ENCODE measurements around the gene TGM1. TPM values are rescaled to one million over a fixed set of nuclear protein-coding genes. Genes with fewer than 3 reads are reported as not detected.

TGM1 gene
- total RNA-seq, 1 donor from 2014 or later, result 1,652 TPM

DNA sequence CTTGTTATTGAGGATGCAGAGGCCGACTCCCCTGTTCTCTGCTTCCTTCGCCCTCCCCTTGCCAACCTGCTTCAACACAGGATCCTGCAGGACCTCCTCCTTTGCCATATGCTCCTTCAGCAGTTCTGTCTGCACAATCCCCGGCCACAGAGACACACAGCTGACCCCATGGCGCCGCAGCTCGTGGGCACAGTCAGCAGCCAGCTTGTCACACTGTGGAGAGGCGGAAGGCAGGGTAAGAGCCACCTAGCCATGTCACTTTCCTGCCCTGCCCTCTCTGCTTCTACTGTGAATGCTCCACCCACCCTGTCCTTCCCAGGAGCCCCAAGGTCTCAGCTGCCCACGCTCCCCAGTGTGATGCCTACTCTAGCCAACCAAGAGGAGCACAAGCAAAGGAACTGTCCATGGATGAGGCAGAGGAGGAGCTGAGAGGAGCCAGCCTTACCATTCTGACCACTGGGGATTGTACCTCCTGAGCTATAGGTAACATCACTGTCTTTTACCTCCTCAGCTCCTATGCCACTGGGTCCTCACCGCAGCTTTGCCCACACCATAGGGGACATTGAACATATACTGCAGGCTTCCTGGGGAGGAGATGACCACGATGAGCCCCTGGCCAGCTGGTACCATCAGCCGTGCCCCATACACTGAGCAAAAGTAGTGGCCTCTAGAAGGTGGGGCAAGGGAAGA, 29.3 kb upstream of the TGM1 start:
- no peak for ATAC-seq

DNA sequence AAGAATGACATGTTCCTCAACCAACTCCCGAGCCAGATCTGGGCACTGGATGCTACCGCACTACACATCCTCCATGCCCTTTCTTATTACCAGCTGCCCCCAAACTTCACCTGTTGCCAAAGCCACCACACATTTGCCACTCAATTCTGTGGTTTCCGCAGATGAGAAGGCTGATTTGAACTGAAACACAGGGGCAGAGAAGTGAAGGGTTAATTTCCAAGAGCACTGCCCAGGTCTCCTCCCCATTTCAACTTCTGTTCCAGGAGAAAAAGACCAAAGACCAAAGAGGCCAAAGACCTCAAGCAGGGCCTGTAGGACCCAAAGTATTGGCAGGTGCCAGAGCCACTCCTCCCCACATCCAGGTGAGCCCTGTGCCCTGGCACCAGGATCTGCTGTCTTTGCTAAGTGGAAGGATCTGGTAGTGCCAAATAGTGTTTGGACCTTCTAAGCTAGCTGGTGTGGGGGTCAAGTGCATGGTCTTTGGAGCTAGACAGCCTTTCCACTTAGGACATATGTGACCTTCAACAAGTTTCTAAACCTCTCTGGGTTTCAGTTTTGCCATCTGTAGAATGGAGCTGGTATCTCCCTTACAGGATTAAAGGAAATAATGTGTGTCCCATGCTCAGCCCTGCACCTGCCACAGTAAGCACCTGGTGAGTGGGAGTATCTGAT, 28.6 kb upstream of the TGM1 start:
- no peak for ATAC-seq

DNA sequence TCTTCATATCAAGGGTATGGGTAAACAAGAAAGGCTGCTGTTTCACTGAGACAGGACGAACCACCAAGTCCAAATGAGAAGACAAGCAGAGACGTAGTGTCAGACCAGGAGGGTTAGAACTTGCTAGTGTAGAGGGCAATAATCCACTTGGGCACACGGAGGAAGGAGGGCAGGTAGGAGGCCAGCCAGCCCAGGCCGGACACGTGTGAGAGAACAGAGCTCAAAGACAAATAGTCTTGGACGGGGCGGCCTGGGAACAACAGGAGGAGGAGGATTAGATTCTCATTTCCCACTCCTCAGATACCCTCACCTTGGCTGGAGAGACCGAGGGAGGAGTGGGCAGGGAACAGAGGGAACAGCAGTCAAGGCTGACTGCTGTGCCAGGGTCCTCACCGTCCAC, 27.8 kb upstream of the TGM1 start:
- no peak for ATAC-seq

DNA sequence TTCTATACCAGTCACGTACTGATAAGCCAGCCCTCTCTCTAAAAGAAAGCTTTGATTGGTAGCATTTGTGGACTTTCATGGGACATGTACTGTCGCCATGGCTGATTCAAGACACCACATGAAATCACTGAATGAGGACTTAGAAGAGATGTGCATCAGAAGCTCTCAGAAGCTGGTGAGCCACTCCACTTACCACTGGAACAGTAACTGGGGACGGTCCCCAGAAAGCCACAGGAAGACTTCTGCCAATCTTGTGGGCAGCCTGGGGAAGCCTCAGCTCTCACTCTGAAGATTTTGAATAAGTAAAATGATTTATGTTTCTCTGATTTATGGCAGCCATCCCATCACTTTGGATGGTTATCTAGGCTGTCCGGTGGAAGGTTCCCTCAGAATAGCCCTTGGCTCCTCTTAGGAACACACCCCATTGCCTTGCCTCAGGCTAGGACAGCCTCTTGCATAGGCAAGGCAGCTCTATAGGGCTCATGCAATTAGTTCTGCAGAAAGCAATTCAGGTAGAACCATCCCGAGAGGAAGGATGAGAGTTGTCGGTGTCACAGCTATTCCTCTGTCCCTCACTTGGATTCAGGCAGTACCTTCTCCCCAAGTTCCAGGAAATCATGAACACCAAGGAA, 26.8 kb upstream of the TGM1 start:
- no peak for ATAC-seq

DNA sequence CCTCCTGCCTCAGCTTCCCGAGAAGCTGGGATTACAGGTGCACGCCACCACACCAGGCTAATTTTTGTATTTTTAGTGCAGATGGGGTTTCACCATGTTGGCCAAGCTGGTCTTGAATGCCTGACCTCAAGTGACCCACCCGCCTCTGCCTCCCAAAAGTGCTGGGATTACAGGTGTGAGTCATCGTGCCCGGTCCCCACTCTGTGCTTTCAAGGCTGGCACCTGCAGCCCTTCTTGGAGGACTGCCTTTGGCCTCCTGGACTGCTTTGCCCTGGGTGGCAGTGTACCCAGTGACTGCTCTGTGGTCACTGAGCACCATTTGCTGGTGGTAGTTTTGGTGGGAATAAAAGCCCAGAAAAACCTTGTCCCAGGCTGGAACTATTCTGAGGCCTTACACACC, 24.0 kb upstream of the TGM1 start:
- no peak for ATAC-seq

DNA sequence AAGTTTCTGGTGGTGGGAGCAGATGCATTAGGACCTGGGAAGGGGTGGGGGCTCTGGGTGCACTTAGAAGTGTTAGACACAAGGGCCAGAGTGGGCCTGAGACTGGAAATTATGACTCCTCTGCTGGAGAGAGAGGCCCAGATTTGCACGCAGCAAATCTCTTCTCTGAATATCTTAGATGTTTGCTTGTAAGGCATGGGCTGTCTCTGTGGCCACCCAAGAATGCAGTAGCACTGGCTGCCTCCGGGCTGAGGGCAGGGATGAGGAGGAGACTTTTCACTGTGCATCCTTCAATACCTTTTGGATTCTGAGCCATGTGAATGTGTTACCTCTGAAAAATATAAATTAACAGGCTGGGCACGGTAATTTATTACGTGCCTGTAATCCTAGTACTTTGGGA, 22.4 kb upstream of the TGM1 start:
- no peak for ATAC-seq

DNA sequence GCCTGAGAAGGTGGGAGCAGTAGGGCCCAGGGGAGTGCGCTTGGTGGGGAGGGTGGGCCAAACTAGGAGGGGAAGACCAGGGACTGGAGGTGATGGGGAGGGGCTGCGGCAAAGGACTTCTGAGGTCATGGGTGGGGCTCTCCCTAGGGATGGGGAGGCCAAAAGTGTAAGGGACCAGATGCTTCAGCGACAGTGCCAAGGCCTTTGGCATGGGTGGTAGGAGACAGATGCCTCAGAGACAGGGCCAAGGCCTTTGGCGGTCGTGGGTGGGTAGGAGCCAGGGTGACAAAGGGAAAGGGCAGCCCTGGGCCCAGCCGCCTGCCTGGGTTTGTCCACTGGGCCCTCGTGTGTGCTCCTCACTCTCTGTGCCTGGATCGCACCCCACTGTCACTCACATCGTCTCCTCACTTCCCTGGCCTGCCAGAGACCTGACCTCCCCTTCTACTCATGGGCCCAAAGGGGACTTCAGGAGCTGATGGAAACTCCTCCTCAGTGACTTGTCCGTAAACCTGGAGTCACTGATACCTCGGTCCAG, 21.6 kb upstream of the TGM1 start:
- ATAC-seq, result no peak

DNA sequence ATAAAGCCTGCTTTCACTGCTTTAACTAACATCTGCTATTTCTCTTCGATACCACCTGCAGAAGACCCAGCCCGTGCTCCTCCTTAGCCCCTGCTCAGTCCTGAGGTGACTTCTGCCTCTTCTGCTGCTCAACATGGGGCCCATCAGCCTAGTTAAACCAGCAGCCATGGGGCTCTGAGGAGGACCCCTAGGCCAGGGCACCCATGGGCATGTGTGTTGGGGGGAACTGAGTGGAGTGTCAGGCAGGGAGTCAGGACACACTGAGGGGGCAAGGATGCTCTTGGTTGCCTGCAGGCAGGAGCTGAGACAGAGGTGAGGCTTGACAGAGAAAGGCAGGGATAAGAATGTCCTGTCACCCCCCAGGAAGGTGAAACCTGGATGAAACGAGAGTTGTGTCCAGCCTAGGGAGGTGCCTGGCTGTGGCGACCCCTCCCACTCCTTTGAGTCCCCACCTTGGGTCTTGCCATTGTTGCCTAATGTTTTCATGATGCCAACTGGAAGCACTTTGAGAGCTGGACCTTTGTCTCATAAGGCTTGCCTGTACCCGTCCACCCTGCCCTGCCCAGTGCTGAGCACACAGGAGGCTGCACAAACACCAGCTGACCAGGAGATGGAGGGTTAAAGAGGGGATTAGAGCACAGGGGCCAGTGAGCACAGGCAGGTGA, 21.0 kb upstream of the TGM1 start:
- ATAC-seq, result no peak

DNA sequence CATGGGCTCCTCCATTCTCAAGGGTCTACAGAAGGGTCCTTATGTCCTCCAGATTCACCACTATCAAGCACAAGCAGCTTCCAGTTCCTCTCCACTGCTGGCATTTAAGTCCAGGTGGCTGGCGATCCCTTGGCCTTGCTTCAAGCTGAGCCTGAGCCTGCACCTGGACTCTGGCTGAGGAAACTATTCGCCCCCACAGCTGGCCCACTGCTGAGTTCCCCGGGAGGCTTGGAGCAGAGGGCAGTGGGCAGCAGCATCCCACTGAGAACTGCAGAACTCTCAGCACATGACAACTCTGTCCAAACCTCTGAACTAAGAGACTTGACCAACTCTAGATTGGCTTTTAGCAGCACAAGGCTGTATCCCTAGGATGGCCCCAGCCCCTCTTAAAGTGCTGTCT, 19.8 kb upstream of the TGM1 start:
- ATAC-seq, result no peak

DNA sequence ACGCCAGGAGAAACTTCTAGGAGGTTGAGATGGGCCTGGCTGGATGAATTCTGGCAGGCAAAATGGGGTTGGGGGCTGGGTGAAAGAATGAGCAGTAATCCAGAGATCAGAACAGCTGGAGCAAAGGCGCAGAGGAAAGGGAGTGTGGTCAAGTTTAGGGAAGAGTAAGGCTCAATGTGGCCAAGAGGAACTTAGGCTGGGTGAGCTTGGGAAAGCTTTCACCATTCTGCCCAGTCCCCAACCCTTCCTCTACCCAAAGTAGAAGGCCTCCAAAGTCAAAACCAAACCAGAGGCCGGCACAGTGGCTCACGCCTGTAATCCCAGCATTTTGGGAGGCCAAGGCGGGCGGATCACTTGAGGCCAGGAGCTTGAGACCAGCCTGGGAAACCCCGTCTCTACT, 18.7 kb upstream of the TGM1 start:
- no peak for ATAC-seq

DNA sequence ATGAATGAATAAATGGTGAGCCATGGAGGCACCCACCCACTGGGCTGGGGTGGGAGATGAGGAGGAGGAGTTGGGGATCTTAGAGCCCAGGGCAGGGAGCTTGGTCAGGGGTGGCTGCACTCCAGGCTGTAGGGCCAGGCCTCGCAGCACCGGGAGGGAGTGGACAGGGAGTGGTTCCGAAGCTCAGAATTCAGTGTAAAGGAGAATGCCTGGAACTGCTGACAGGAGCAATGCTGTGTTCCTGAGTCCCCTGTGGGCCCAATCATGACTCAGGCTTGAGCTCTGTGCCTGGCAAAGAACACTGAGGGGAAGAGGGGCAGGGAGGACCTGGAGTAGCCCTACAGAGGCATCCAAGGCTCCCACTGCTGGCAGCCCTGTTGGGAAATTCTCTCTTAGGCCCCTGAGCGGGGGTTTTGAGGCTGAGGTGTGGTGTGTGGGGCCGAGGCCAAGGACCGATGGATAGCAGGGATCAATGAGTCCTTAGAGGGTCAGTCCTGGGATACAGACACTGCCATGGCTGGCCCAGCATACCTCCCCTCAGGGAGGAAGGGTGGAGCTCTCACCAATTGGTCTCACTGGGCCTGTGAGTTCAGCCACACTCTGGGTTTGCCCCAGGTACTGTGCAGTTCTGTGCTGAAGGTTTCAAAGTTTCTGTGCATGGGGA, 18.0 kb upstream of the TGM1 start:
- ATAC-seq, result peak; percentile 60

DNA sequence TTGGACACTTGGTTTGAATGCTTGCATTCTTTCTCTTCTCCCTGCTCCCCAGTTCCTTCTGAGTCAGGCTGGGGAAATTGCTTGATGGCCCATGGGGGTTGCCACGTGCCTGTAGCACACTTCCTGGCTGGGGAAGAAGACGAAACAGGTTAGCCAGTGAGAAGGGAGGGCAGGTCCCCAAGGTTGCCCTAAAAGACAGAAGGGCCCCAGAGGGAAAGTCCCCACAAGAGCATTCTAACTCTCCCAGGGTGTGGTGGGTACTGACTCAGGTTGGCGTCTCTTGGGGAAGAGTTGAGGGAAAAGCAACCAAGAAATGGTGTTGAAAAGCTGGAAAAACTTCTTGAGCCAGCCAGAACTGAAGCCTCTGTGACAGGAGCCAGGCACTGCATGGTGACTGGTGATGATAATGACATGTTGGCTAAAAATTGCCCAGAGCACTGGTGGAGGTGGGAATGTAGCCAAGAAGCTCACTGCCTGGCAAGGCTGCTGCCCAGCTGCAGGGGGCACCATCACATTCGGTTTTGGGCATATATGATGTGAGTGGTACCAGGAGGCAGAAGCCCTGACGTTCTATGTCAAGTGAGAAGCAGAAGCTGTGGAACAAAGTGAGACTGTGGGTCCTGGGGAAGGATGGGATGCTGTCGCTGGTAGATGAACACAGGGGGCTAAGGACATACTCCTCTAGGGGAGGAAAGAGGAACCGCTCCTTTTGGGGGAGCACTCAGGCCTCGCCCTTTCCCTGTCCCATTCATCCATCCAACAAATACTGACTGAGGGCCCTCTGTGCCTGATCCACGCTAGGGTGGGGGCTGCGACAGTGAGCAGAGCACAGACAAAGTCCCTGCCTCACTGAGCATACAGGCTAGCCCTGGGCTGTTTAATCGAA, 16.6 kb upstream of the TGM1 start:
- ATAC-seq, result peak; percentile 87

DNA sequence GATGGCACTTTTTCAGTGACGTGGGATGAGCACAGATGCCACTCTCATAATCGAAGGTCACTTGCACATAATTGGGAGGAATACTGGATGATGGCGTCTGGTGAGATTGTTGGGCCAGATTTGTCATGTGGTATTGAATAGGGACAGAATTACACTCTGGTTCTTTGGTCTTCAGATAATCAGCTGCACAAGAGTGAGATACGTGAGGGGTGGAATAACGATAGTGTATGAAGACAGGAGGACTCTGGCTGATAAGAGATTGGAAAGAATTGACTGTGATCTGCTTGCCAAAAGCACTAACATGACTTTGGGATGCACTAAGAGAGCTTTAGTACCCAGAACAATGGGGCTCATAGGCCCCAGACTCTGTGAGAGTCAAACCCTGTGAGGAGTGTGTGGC, 15.4 kb upstream of the TGM1 start:
- ATAC-seq, result no peak

DNA sequence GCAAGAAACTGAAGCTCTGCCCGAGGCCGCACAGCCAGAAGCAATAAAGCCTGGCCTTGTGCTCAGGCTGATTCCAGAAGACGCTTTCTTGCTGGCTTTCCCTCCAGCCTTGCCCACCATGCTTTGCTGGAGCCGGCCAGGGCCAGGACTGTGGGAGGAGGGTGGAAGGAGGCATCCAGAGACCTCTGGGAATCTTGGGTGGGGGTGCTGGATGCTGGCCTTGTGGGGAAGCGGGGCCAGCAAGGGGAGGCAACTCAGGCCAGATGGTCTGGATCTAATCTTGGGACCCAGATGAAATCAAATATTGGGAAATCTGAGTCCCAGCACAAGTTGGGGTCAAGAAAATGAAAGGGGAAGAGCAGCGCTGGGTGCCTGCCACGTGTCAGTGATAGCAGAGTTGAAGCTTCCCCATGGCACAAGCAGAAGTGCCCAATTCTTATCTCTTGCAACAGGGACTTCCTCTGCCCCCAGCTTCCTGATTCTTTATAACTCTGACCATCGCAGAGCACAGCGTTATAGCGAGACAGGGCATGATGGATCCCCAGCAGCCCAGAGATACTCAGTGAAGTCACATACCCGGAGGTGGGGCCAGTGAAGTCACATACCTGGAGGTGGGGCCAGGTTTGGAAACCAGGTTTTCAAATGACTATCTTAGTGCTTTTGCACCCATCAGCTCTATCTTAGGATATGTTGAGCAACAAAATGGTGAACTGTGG, 14.8 kb upstream of the TGM1 start:
- ATAC-seq, result no peak

DNA sequence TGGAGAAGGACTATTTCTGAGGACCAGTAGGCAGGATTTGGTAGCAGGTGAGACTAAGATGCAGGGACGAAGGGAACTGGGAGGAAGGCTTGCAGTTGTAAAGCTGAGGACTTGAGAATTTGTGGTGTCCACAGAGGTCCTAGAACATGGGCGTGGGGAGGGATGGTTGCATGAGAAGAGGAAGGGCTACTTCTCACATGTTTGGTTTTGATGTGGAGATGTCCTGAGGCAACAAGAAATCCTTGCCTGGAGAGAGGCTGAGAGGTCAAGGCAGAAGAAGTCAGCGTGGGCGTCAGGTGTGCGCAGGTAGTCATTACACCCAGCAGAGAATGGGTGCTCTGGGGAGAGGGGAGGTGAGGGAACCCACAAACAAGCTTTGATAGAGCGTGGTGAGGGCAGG, 14.1 kb upstream of the TGM1 start:
- ATAC-seq, result no peak

DNA sequence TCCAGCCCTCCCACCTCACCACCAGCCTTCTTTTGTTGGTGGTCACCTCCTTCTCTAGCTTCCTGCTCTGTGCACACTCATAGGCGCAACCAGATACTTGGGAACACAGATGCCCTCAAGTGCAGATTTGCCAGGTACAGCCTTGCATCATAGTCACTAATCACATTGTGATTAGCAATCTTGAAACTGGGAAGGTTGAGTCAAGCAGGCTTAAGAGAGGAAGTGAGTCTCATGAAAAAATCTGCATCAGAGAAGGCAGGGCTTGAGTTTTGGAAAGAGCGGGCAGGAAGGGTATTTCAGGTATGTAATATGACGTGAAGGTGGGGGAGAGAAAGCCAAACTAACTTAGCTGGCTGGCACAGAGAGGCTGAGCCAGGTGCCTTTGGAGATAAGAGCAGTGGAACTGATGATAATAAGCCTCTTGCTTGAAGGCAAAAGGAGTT, 11.1 kb upstream of the TGM1 start:
- ATAC-seq, result peak; percentile 73

DNA sequence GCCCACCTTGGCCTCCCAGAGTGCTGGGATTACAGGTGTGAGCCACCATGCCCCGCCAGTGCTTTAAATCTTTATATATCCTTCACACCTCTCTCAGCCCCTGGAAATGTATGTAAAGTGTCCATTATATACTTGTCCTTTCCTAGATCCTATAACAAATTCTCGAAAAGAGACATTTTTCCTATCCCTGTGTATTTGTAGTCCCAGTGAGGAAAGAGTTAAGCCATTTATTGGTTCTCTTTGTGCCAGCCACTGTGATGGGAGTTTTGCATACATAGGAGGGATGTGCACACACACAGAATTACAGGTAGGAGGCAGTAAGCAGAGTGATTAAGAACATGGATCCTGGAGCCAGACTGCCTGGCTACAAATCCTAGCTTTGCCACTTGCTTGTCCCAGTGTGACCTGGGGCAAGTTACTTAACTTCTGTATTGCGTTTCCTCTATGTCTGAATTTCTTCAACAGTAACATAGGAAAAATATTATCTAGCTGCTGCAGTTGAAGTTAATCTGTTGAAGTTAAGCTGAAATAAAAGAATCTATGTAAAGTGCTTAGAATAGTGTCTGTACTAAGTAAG, 10.5 kb upstream of the TGM1 start:
- peak; percentile 26 for ATAC-seq

DNA sequence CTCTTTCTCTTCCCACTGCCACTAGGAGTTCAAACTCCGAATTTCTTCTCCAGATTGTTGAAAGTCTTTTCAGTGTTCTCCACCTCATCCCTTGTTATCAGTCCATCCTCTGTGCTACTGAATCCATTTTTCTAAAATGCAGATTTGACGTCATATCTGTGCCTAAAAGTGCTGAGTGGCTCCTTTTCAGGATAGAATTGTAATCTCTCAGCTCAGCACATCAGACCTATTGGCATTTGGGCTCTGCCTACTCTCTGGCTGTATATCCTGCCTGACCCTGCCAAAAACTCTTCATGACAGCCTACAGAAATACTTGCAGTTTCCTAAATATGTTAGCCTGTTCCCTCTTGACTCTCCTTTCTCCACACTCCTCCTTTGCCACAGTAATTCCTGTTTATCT, 9.5 kb upstream of the TGM1 start:
- peak; percentile 11 for ATAC-seq

DNA sequence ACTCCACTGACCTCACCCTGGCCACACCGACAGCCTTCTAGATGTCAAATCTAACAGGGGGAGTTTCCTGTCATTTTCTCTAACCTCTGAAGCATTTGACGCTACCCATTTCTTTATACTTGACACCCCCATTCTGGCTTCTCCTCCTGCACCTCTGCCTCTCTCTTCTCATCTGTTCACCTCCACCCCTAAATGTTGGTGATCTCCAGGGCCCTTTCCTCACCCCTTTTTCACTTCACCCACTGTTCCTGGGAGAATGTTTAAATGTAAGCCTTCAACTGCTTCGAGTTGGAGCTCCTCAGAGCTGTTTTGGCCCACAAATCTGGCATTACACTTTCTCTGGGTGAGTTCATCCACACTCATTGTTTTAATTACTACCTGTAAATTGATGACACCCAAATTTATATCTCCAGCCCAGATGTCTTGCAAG, 8.9 kb upstream of the TGM1 start:
- no peak for ATAC-seq

DNA sequence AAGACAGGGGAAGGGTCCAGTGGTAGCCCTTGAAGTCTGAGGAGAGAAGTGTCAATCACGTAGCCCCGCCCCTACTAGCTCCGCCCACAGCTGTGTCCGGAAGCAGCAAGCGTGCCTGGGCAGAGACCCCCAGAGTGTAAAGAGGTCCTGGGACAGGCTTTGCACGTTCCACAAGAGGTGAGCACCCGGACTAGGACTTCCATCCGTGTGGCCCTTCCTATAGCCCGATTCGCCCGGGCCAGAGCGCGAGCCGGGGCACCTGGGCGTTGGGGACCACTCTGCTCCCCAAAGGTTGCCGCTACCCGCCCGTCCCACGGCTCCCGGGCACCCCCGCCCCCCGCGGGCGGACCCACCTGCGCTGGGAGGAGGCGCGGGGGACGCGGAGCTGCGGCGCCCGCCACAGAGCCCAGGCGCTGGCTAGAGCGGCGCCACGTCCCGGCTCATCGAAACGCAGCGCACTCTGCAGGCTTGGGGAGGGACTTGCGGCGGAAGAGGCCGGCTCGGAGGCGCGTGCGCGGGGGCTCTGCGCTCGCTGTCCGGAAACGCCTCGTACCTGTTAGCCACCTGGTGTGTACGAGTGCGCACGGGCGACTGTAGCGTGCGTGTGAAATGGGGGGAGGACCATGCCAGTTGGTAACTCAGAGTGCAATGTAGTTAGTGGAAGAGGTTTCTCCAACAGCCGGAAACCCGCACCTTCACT, 8.3 kb upstream of the TGM1 start, which contains the start of gene RABGGTA:
Gene RABGGTA (minus strand): TSS at position 464 of the 700 bp plus-strand sequence. CDS start 482 bp downstream, outside the sequence.
- ATAC-seq, result peak; percentile 80

Data from esophagus mucosa (tissue), 1 donor.